MM.1S (cell line): ENCODE measurements around the gene AHCY.

Experiments
- EZH2 ChIP-seq: fragments of 300-600 bp; sonication (generic); optimal IDR thresholded peaks from 2 replicates; pipeline ENCODE3; 2017; ENCODE audit warnings: low read depth, mild to moderate bottlenecking, antibody characterized with exemption, low read length, mixed read lengths
- EZH2phosphoT487 ChIP-seq: fragments of 300-600 bp; sonication (generic); IDR thresholded peaks from 2 replicates; pipeline ENCODE4 v1.6.1; 2018; ENCODE audit warnings: antibody characterized with exemption, low read length
- TF ChIP-seq, protein P1 (sequence below): fragments of 300-600 bp; sonication (generic); IDR thresholded peaks from 2 replicates; pipeline ENCODE4 v1.5.1; 2016; ENCODE audit warnings: antibody characterized with exemption, low read length, mixed read lengths

DNA sequence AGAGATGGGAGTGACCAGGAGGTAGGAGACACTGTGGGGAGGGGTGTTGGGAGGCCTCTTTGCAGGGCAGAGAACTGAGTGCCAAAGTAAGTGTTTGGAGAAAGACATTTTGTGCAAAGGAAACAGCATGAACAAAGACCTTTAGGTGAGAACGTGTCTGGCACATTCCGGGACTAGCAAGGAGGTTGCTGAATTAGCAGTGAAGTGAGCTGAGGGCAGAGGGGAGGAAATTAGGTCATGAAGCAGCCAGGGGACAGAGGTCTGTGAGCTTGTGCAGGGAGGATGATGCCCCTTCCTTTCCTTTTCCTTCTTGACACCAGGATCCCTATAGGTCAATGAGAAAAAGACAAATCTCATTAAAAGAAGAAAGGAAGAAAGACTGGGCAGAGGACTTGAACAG is 21.4 kb upstream of the AHCY start:
- TF ChIP-seq, protein P1, sequence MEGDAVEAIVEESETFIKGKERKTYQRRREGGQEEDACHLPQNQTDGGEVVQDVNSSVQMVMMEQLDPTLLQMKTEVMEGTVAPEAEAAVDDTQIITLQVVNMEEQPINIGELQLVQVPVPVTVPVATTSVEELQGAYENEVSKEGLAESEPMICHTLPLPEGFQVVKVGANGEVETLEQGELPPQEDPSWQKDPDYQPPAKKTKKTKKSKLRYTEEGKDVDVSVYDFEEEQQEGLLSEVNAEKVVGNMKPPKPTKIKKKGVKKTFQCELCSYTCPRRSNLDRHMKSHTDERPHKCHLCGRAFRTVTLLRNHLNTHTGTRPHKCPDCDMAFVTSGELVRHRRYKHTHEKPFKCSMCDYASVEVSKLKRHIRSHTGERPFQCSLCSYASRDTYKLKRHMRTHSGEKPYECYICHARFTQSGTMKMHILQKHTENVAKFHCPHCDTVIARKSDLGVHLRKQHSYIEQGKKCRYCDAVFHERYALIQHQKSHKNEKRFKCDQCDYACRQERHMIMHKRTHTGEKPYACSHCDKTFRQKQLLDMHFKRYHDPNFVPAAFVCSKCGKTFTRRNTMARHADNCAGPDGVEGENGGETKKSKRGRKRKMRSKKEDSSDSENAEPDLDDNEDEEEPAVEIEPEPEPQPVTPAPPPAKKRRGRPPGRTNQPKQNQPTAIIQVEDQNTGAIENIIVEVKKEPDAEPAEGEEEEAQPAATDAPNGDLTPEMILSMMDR, result no peak
- no peak for TF ChIP-seq EZH2phosphoT487
- no peak for TF ChIP-seq EZH2
